Measurements from ENCODE around the gene HPS1. TPM values are rescaled to one million over a fixed set of nuclear protein-coding genes. Genes with fewer than 3 reads are reported as not detected.

Gene HPS1
- total RNA-seq, 2 donors from 2014 or later = 39.6 to 43.3 TPM

GRCh38 chr10:98424295-98425254 lies 22.2 kb downstream of the HPS1 start:
- no peak for TF ChIP-seq CTCF (conservative IDR thresholded peaks at IDR 0.05)
- Mint-ChIP-seq H3K27ac (peak overlapping the region; percentile 30), H3K36me3 (ENCODE audit: low read depth) (peaks cover 8% of the 10 kb centered on the region), H3K9me3 (no peaks in the 10 kb centered on the region), H3K27me3 (ENCODE audit: insufficient read depth) (no peaks in the 10 kb centered on the region), H3K4me3 (no peak overlapping the region), H3K4me1 (no peaks in the 10 kb centered on the region)
- H3K4me3 ChIP-seq (ENCODE audit: low read length) = no peak overlapping the region
- no peaks in the 10 kb centered on the region for H3K4me1 ChIP-seq (ENCODE audit: control insufficient read depth, insufficient read depth, low read length)
- H3K9me3 ChIP-seq (ENCODE audit: control insufficient read depth, low read length) = no peaks in the 10 kb centered on the region
- peaks cover 4% of the 10 kb centered on the region for H3K36me3 ChIP-seq (ENCODE audit: control insufficient read depth, insufficient read depth, low read length)
- 92 to 94% methylated on average over 18 to 23 of the region's 23 CpGs for WGBS, 2 experiments (ENCODE audit: insufficient coverage in 1 of 2, insufficient read length in 1 of 2)
- no peak overlapping the region for H3K9ac ChIP-seq (ENCODE audit: extremely low read depth, low read length, poor library complexity, severe bottlenecking)
- DNase-seq = peak; percentile 35
- H3K27ac ChIP-seq (ENCODE audit: low read depth, low read length) = no peak overlapping the region
- H3K27me3 ChIP-seq (ENCODE audit: control insufficient read depth, insufficient read depth, low read length, poor library complexity, severe bottlenecking) = no peaks in the 10 kb centered on the region

- H3K4me1 Mint-ChIP-seq = no peaks in the 10 kb centered on the region
- Histone ChIP-seq H3K36me3 (ENCODE audit: control insufficient read depth, insufficient read depth, low read length) (no peaks in the 10 kb centered on the region), H3K9ac (ENCODE audit: extremely low read depth, low read length, poor library complexity, severe bottlenecking) (no peak overlapping the region), H3K4me3 (ENCODE audit: low read length) (no peak overlapping the region), H3K27me3 (ENCODE audit: control insufficient read depth, insufficient read depth, low read length, poor library complexity, severe bottlenecking) (no peaks in the 10 kb centered on the region), H3K4me1 (ENCODE audit: control insufficient read depth, insufficient read depth, low read length) (no peaks in the 10 kb centered on the region), H3K27ac (ENCODE audit: low read depth, low read length) (no peak overlapping the region), H3K9me3 (ENCODE audit: control insufficient read depth, low read length) (no peaks in the 10 kb centered on the region)
- no peaks in the 10 kb centered on the region for H3K9me3 Mint-ChIP-seq
- H3K4me3 Mint-ChIP-seq = no peak overlapping the region
- peaks cover 11% of the 10 kb centered on the region for H3K36me3 Mint-ChIP-seq (ENCODE audit: low read depth)
- WGBS, 2 experiments (ENCODE audit: insufficient coverage in 1 of 2, insufficient read length in 1 of 2) = 75 to 87% methylated on average over 8 to 9 of the region's 9 CpGs
- peak; percentile 82 for TF ChIP-seq CTCF (conservative IDR thresholded peaks at IDR 0.05)
- DNase-seq = peak; percentile 91
- peak overlapping the region; percentile 30 for H3K27ac Mint-ChIP-seq
- H3K27me3 Mint-ChIP-seq (ENCODE audit: insufficient read depth) = no peaks in the 10 kb centered on the region
Measured at GRCh38 chr10:98423691-98424120, 23.0 kb downstream of the HPS1 start.

GRCh38 chr10:98422182-98422581 lies 24.6 kb downstream of the HPS1 start:
- DNase-seq = no peak
- Mint-ChIP-seq H3K9me3 (no peaks in the 10 kb centered on the region), H3K4me1 (no peaks in the 10 kb centered on the region), H3K36me3 (ENCODE audit: low read depth) (peaks cover 8% of the 10 kb centered on the region), H3K27me3 (ENCODE audit: insufficient read depth) (no peaks in the 10 kb centered on the region), H3K27ac (no peak overlapping the region), H3K4me3 (no peak overlapping the region)
- no peaks in the 10 kb centered on the region for H3K36me3 ChIP-seq (ENCODE audit: control insufficient read depth, insufficient read depth, low read length)
- no peak for TF ChIP-seq CTCF (conservative IDR thresholded peaks at IDR 0.05)
- H3K27me3 ChIP-seq (ENCODE audit: control insufficient read depth, insufficient read depth, low read length, poor library complexity, severe bottlenecking) = no peaks in the 10 kb centered on the region
- H3K4me3 ChIP-seq (ENCODE audit: low read length) = no peak overlapping the region
- H3K27ac ChIP-seq (ENCODE audit: low read depth, low read length) = no peak overlapping the region
- H3K9ac ChIP-seq (ENCODE audit: extremely low read depth, low read length, poor library complexity, severe bottlenecking) = no peak overlapping the region
- 93 to 97% methylated on average over 9 to 10 of the region's 10 CpGs for WGBS, 2 experiments (ENCODE audit: insufficient coverage in 1 of 2, insufficient read length in 1 of 2)
- no peaks in the 10 kb centered on the region for H3K4me1 ChIP-seq (ENCODE audit: control insufficient read depth, insufficient read depth, low read length)
- H3K9me3 ChIP-seq (ENCODE audit: control insufficient read depth, low read length) = no peaks in the 10 kb centered on the region

All from endodermal cell (in vitro differentiated cells).